Lung (tissue), 12 donors: ENCODE data around the gene CRACDL. TPM values are rescaled to one million over a fixed set of nuclear protein-coding genes. Genes with fewer than 3 reads are reported as not detected.

Experiments used
- ATAC-seq: fragments of 200-7000 bp; cut with Tn5 transposase; one replicate; pipeline ENCODE4 v1.9.1; 2020; ENCODE audit warnings: moderate number of reproducible peaks; ENCODE audit not compliant: insufficient read depth, low FRiP score
- DNase-seq, 3 donors: peaks; one replicate each; pipeline ENCODE4 v3.0.0-alpha.2; 2013 to 2017
- H3K27ac ChIP-seq, 2 donors: one replicate each; pipeline ENCODE4 v1.5.1; 2013; ENCODE audit warnings: mild to moderate bottlenecking in 2 of 2, moderate library complexity in 2 of 2, control low read depth in 1 of 2, inconsistent platforms in 1 of 2, low read depth in 1 of 2, low read length in 1 of 2
- H3K27me3 ChIP-seq, 3 donors: one replicate each; pipeline ENCODE4 v1.5.1; 2013; ENCODE audit warnings: low read length in 2 of 3; ENCODE audit not compliant: control insufficient read depth in 3 of 3, insufficient read depth in 3 of 3
- H3K36me3 ChIP-seq, 4 donors: one replicate each; pipeline ENCODE4 v1.5.1; 2013; ENCODE audit warnings: low read length in 4 of 4, mild to moderate bottlenecking in 1 of 4, moderate library complexity in 1 of 4; ENCODE audit not compliant: control insufficient read depth in 4 of 4, insufficient read depth in 4 of 4
- H3K4me1 ChIP-seq, 5 donors: one replicate each; pipeline ENCODE4 v1.5.1; 2013; ENCODE audit warnings: low read length in 5 of 5, mild to moderate bottlenecking in 2 of 5, moderate library complexity in 1 of 5; ENCODE audit not compliant: control insufficient read depth in 5 of 5, insufficient read depth in 5 of 5
- H3K4me3 ChIP-seq: one replicate; pipeline ENCODE4 v1.5.1; 2013; ENCODE audit warnings: mild to moderate bottlenecking, control low read depth, moderate library complexity
- H3K9ac ChIP-seq, 2 donors: one replicate each; pipeline ENCODE4 v1.5.1; 2013; ENCODE audit warnings: low read length in 2 of 2, control low read depth in 1 of 2; ENCODE audit not compliant: insufficient read depth in 1 of 2
- H3K9me3 ChIP-seq, 4 donors: one replicate each; pipeline ENCODE4 v1.5.1; 2013; ENCODE audit warnings: low read length in 3 of 4, mild to moderate bottlenecking in 1 of 4, moderate library complexity in 1 of 4; ENCODE audit not compliant: control insufficient read depth in 4 of 4, insufficient read depth in 3 of 4
- CTCF ChIP-seq: IDR thresholded peaks from 2 replicates; pipeline ENCODE4 v1.5.1; 2012; ENCODE audit warnings: mild to moderate bottlenecking; ENCODE audit errors: control extremely low read depth, extremely low read depth
- WGBS, 2 donors: extraction: QIAGEN DNeasy Blood & Tissue Kit; methylation state at CpG; one replicate each; pipeline ENCODE4 v1.1.7; 2013; 5-methylcytosine and 5-hydroxymethylcytosine counted together
- polyA plus RNA-seq, 2 donors: library from polyadenylated mRNA; stranded (reverse); fragments of 200-250 nt; gene quantifications; one replicate each; pipeline ENCODE4 v1.2.1, GENCODE V29; 2013
- total RNA-seq, 2 donors: library from RNA; depleted of rRNA in 1 of 2; stranded (reverse); fragments of >200 nt in 1 of 2; gene quantifications; one replicate each; pipeline ENCODE4 v1.2.1, GENCODE V29; 2014 to 2021
- donor health status: control.
- donor health status: control.
- donor health status: Bipolar disorder and iron deficiency.
- donor health status: healthy.
- donor health status: DM: yes; HTN: yes; CAD: no.

The CRACDL gene
- total and polyA plus RNA-seq, 4 donors, result 8.9 to 28.3 (median 13.2) TPM

- Histone ChIP-seq H3K36me3 (no peaks in the 10 kb centered on the region), H3K4me3 (no peak overlapping the region), H3K4me1 (peaks cover 0 to 10% (median 0%) of the 10 kb centered on the region in 5 donors), H3K27me3 (peaks cover 0 to 43% (median 42%) of the 10 kb centered on the region in 3 donors), H3K9ac (no peak overlapping the region), H3K9me3 (peaks cover 0 to 2% (median 0%) of the 10 kb centered on the region in 4 donors), H3K27ac (no peak overlapping the region)
- WGBS, 2 donors, result 96 to 98% methylated on average over 9 of the region's 9 CpGs
- no peak for DNase-seq
- ATAC-seq, result no peak
- TF ChIP-seq CTCF, result no peak
These were observed 185.3 kb downstream of the CRACDL start for GRCh38 chr2:98750593-98751282.

- no peak for TF ChIP-seq CTCF
- no peak overlapping the region for H3K4me3 ChIP-seq
- no peak overlapping the region for H3K9ac ChIP-seq
- peak; percentile 86 for ATAC-seq
- H3K36me3 ChIP-seq, result no peaks in the 10 kb centered on the region
- H3K9me3 ChIP-seq, result peaks cover 0 to 2% (median 0%) of the 10 kb centered on the region in 4 donors
- H3K4me1 ChIP-seq, result peaks cover 0 to 10% (median under 1%) of the 10 kb centered on the region in 5 donors
- peak overlapping the region in 1 of 2 donors; percentile 9 for H3K27ac ChIP-seq
- H3K27me3 ChIP-seq, result peaks cover 0 to 32% (median 32%) of the 10 kb centered on the region in 3 donors
- DNase-seq, result peak; percentile 83 to 96 (median 94)
These were observed 187.0 kb downstream of the CRACDL start for GRCh38 chr2:98749066-98749450.

- Histone ChIP-seq H3K4me1 (peaks cover 0 to 10% (median 3%) of the 10 kb centered on the region in 5 donors), H3K4me3 (no peak overlapping the region), H3K27me3 (peaks cover 0 to 27% (median 26%) of the 10 kb centered on the region in 3 donors), H3K9ac (no peak overlapping the region), H3K9me3 (peaks cover 0 to 2% (median 0%) of the 10 kb centered on the region in 4 donors), H3K36me3 (no peaks in the 10 kb centered on the region), H3K27ac (peak overlapping the region in 1 of 2 donors; percentile 9)
- ATAC-seq (no peak), DNase-seq (no peak)
- WGBS, 2 donors, result 70 to 71% methylated on average over 13 of the region's 13 CpGs
- no peak for TF ChIP-seq CTCF
These were observed 187.5 kb downstream of the CRACDL start for GRCh38 chr2:98748292-98749065.
